Activated naive CD8-positive, alpha-beta T cell treated with anti-CD3 and anti-CD28 coated beads for 36 hours (primary cell): Measurements from ENCODE around the gene RNF213. TPM values are rescaled to one million over a fixed set of nuclear protein-coding genes. Genes with fewer than 3 reads are reported as not detected.

Source experiments
- DNase-seq: peaks from one replicate; pipeline ENCODE4 v3.0.0; 2021
- H3K27ac Mint-ChIP-seq: one replicate; pipeline ENCODE4 v1.8.0; 2022; ENCODE audit warnings: mild to moderate bottlenecking, moderate library complexity, mixed read lengths
- H3K27me3 Mint-ChIP-seq: one replicate; pipeline ENCODE4 v1.8.0; 2022; ENCODE audit warnings: mild to moderate bottlenecking, mixed read lengths
- H3K36me3 Mint-ChIP-seq: one replicate; pipeline ENCODE4 v1.8.0; 2021; ENCODE audit warnings: mild to moderate bottlenecking, mixed read lengths
- H3K4me1 Mint-ChIP-seq: one replicate; pipeline ENCODE4 v1.8.0; 2021; ENCODE audit warnings: mixed read lengths
- H3K4me3 Mint-ChIP-seq: one replicate; pipeline ENCODE4 v1.8.0; 2022; ENCODE audit warnings: mild to moderate bottlenecking, moderate library complexity, mixed read lengths
- H3K9me3 Mint-ChIP-seq: one replicate; pipeline ENCODE4 v1.8.0; 2022; ENCODE audit warnings: mixed read lengths
- total RNA-seq, 2 experiments: library from RNA; stranded (reverse); gene quantifications; one replicate each; pipeline ENCODE4 v1.2.3, GENCODE V29; 2021

The RNF213 gene
- total RNA-seq, 2 experiments from 2014 or later = 109 TPM

DNA sequence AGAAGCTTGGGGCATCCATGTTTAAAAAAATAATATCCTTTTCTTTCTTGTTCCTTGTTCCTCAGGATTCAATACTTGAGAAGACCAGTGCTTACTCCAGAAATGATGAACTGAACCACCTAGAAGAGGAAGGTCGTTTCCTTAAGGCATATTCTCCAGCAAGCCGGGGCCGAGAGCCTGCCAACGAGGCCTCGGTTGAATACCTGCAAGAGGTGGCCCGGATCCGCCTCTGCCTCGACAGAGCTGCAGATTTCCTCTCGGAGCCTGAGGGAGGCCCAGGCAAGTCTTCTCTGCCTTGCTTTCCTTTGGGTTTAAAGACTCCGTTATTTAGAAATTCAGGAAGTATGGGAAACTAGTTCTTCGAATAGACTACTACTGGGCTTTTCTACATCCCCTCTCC is 111.8 kb downstream of the RNF213 start:
- Mint-ChIP-seq H3K36me3 (peaks cover 20% of the 10 kb centered on the region), H3K27ac (no peak overlapping the region), H3K4me1 (no peaks in the 10 kb centered on the region), H3K4me3 (no peak overlapping the region), H3K9me3 (no peaks in the 10 kb centered on the region), H3K27me3 (no peaks in the 10 kb centered on the region)
- no peak for DNase-seq

DNA sequence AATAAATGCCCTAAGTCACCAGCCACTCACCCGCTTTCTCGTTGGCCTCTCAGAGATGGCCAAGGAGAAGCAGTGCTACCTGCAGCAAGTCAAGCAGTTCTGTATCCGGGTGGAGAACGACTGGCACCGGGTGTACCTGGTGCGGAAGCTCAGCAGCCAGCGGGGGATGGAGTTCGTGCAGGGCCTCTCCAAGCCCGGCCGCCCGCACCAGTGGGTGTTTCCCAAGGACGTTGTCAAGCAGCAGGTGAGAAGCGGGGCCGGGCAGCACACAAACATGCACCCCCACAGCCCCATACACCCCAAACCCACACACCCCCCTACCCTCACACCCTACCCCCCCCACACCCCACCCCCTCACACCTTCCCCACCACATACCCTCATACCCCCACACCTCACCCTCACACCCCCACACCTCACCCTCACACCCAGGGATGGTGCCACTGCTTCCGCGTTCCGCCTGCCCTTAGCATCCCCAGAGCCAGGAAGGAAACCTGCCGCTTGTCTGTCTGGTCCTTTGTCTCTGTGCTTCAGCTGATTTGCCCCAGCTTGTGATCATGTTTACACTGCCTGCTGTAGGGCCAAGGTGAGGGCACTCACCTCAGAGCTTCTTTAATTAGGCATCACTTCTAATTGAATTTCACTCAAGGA is 112.4 kb downstream of the RNF213 start:
- Mint-ChIP-seq H3K4me1 (no peaks in the 10 kb centered on the region), H3K27ac (no peak overlapping the region), H3K9me3 (no peaks in the 10 kb centered on the region), H3K27me3 (no peaks in the 10 kb centered on the region), H3K4me3 (no peak overlapping the region), H3K36me3 (peaks cover 21% of the 10 kb centered on the region)
- DNase-seq = no peak

DNA sequence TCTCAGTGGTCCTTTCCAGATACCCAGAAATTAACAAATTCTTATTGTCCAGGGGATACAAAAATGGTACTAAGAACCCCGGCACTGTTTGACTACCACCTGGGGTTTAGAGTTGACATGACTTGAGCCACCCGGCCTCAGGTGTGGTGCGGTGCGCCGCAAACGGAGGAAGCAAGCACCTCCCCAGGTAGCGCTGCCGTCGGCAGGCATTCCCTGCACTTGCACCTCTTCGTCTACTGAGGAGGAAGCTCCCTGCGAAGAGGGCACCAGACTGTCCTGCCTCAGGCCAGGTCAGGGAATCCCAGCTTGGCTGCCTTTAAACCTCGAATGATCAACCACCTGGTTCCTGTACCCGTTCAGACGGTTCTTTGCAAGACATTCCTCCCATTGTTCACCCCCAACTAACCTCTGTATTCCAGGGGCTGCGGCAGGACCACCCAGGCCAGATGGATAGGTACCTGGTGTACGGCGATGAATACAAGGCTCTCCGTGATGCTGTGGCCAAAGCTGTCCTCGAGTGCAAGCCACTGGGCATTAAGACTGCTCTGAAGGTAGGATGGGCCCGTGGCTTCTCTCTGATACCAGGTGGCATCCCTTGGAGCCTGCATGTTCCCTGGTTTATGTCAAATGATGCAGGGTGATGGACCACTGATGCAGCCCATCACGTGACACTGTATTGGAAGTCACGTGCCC is 113.5 kb downstream of the RNF213 start:
- Mint-ChIP-seq H3K27me3 (no peaks in the 10 kb centered on the region), H3K4me1 (no peaks in the 10 kb centered on the region), H3K36me3 (peaks cover 27% of the 10 kb centered on the region), H3K27ac (peak overlapping the region; percentile 20), H3K9me3 (no peaks in the 10 kb centered on the region), H3K4me3 (no peak overlapping the region)
- no peak for DNase-seq

DNA sequence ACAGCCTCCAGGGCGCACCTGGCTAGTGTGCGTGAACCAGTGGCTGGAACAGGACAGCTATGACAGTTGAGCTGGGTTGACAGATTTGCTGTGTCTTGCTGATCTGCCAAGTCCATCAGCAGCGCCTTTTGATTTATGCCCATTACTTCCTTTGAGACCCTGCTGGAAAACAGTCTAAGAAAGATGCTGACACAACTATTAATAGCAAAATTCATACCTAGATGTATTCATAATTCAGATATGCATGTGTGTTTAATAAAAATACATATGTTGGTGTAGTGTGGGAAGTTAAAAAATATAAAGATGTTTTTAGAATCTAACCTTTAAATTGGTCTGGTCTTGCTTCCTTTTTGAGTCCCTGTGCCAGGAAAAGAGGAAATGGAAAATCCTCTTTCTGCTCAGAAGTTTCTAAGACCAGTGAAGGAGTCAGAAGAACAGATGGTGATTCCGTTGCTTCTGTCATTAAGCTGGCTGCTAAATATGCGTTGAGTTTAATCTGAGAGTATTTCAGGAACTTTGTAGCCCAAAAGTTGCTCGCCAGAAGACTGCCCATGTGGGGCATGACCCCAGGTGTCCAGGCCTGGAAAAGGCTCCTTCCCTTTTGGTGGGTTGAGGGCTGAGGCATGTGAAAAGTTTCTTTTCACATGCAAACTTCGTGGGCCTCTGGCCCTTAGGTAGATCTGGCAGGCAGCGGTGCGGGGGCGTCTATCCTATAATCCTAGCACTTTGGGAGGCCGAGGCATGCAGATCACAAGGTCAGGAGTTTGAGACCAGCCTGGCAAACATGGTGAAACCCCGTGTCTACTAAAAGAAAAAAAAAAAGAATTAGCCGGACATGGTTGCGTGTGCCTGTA is 114.3 kb downstream of the RNF213 start:
- Mint-ChIP-seq H3K27me3 (no peaks in the 10 kb centered on the region), H3K36me3 (peaks cover 24% of the 10 kb centered on the region), H3K9me3 (no peaks in the 10 kb centered on the region), H3K4me1 (no peaks in the 10 kb centered on the region), H3K27ac (peak overlapping the region; percentile 60), H3K4me3 (no peak overlapping the region)
- no peak for DNase-seq

DNA sequence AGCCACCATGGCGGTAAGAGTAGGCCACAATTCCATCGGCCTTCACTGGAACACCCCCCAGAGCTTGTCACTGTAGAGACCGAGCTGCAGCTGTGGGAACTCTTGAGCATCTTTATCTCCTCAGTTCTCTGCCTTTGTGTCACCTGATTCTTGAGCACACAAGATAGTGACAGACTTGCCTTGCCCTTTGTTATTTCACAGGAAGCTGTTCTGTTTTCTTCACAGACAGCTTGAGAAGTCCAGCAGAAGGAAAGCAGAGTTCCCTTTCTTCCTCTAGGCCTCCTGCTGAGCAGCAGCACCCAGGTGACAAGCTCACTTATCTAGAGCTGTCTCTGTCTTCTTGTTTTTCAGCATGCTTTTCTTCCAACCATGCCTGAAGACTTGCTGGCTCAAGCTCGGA is 115.9 kb downstream of the RNF213 start:
- DNase-seq = no peak
- Mint-ChIP-seq H3K9me3 (no peaks in the 10 kb centered on the region), H3K4me1 (no peaks in the 10 kb centered on the region), H3K4me3 (no peak overlapping the region), H3K27ac (no peak overlapping the region), H3K36me3 (peaks cover 31% of the 10 kb centered on the region), H3K27me3 (no peaks in the 10 kb centered on the region)

DNA sequence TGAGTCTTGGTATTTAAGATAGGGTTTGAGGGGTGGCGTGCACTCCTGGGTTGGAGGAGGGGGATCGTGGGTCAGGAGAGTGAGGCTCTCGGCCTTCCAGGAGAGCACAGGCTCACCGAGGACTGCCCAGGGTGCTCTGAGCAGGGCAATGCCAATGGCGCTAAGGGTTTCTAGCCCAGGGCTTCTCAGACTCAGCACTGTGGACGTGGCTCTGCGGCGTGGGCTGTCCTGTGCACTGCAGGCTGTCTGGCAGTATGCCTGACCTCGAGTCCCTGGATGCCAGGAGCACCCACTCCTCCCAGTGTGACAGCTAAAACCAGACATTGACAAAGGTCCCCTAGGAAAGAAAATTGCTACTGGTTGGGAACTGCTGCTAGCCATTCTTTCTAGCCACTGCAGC is 117.1 kb downstream of the RNF213 start:
- Mint-ChIP-seq H3K27ac (peak overlapping the region; percentile 44), H3K27me3 (no peaks in the 10 kb centered on the region), H3K4me3 (no peak overlapping the region), H3K4me1 (no peaks in the 10 kb centered on the region), H3K9me3 (no peaks in the 10 kb centered on the region), H3K36me3 (peaks cover 33% of the 10 kb centered on the region)
- no peak for DNase-seq

DNA sequence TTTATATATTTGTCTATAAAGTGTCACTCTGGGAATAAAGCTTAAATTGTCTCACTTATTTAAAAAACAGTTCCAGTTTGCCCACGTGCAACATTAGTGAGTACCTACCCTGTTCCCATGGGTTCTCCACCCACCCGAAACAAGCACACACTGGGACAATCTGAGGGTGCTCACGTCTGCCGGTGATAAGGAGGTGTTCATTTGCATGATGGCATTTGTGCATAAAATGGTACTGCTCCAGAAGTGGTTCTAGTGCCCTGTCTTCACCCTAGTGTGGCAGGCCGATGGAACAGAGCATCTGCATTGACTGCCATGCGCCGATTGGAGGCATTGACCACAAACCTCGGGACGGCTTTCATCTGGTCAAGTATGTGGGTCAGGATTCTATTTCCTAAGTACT is 118.7 kb downstream of the RNF213 start:
- Mint-ChIP-seq H3K27ac (no peak overlapping the region), H3K9me3 (no peaks in the 10 kb centered on the region), H3K4me3 (no peak overlapping the region), H3K27me3 (no peaks in the 10 kb centered on the region), H3K36me3 (peaks cover 41% of the 10 kb centered on the region), H3K4me1 (peaks cover 9% of the 10 kb centered on the region)
- DNase-seq = no peak

DNA sequence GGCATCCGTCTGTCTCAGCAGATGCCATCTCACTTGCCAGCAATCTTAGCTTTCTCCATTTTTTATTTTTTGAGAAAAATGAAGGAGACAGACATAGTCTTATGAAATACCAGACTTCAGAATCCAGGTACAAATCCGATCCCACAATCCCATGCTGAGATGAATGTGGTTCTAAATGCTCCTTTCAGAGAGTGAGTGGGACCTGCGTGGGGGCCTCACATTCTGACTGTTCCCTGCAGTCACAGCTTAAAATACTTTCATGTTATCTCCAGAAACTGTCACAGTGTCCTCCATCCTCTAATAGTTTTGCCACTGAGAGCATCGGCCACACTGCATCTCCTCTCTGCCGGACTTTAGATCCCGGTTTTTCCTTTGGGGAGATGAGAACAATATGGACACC is 119.4 kb downstream of the RNF213 start:
- Mint-ChIP-seq H3K36me3 (peaks cover 40% of the 10 kb centered on the region), H3K9me3 (no peaks in the 10 kb centered on the region), H3K27me3 (no peaks in the 10 kb centered on the region), H3K27ac (no peak overlapping the region), H3K4me1 (peaks cover 12% of the 10 kb centered on the region), H3K4me3 (no peak overlapping the region)
- no peak for DNase-seq

DNA sequence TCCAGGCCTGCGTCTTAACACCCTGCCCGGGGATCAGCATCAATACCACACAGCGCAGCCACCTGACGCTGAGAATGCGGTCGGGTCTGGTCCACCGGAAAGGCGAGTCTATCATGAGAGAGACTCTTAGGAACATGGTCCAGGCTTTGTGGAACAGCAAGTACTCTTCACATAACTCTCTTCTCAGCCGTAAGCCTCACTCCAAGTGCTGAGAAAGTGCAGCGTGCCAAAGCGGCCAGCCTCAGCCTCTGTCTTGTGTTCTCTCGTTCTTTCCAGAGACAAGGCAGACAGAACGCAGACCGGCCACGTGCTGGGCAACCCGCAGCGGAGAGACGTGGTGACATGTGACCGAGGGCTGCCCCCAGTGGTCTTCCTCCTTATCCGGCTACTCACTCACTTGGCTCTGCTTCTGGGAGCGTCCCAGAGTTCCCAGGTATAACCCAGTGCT is 119.9 kb downstream of the RNF213 start:
- H3K4me3 Mint-ChIP-seq = no peak overlapping the region
- DNase-seq = no peak
- no peaks in the 10 kb centered on the region for H3K9me3 Mint-ChIP-seq
- H3K4me1 Mint-ChIP-seq = peaks cover 12% of the 10 kb centered on the region
- H3K36me3 Mint-ChIP-seq = peaks cover 38% of the 10 kb centered on the region
- H3K27ac Mint-ChIP-seq = no peak overlapping the region
- H3K27me3 Mint-ChIP-seq = no peaks in the 10 kb centered on the region

DNA sequence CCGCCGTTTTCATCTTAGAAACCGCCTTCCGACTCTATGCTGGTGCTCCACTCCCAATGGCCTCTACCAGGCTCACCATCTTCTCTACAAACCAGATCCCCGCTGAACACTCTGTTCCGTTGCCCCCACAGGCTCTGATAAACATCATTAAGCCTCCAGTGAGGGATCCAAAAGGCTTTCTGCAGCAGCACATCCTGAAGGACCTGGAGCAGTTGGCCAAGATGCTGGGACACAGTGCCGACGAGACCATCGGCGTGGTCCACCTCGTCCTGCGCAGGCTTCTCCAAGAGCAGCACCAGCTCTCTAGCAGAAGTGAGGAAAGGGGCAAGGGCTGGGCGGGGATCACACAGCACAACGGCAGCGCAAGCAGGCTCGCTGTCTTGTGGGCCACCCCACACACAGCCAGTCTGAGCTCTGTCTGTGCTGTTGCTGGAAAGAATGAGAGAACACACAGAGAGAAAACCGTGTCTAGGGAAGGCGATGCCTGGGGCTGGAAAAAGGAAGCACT is 120.8 kb downstream of the RNF213 start:
- Mint-ChIP-seq H3K36me3 (peaks cover 41% of the 10 kb centered on the region), H3K27me3 (no peaks in the 10 kb centered on the region), H3K27ac (peak overlapping the region; percentile 69), H3K9me3 (no peaks in the 10 kb centered on the region), H3K4me3 (no peak overlapping the region), H3K4me1 (peaks cover 12% of the 10 kb centered on the region)
- DNase-seq = no peak

DNA sequence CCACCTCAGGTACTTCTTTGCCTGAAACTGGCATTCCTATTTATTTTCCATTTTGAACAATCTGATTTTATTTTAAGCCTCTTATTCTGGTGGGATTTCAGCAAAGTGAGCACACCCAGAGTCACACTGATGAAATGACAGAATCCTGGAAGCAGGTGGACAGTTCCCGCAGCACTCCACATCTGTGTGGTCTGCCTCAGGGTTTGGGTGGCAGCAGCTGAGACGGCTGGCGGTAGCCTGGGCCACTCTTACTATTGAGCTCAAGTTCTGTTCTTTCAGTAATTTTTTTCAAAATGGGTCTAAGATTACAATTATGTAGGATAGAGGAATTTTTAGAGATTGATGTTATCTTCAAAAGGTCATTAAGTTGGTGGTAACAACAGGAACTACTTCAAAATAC is 121.8 kb downstream of the RNF213 start:
- H3K9me3 Mint-ChIP-seq = no peaks in the 10 kb centered on the region
- H3K4me3 Mint-ChIP-seq = no peak overlapping the region
- H3K27me3 Mint-ChIP-seq = no peaks in the 10 kb centered on the region
- DNase-seq = no peak
- H3K4me1 Mint-ChIP-seq = peaks cover 12% of the 10 kb centered on the region
- no peak overlapping the region for H3K27ac Mint-ChIP-seq
- H3K36me3 Mint-ChIP-seq = peaks cover 40% of the 10 kb centered on the region

DNA sequence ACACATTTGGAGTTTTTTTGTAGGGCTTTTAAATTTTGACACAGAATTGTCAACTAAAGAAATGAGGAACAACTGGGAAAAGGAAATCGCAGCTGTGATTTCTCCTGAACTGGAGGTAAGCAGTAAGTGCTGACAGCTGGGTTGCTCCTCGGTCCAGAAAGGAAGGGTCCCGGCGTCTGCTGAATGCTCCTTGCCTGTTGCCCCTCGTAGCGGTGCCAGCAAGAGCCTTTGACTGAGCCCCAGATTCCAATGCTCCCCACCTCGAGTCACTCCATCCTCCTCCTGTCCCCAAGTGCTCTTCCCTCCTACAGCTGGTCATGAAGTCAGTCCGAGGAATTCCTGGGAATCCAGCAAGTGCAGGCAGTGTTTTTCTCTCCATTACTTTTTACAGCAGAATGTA is 122.3 kb downstream of the RNF213 start:
- Mint-ChIP-seq H3K4me3 (no peak overlapping the region), H3K27ac (peak overlapping the region; percentile 73), H3K36me3 (peaks cover 37% of the 10 kb centered on the region), H3K4me1 (peaks cover 12% of the 10 kb centered on the region), H3K9me3 (no peaks in the 10 kb centered on the region), H3K27me3 (no peaks in the 10 kb centered on the region)
- DNase-seq = no peak

DNA sequence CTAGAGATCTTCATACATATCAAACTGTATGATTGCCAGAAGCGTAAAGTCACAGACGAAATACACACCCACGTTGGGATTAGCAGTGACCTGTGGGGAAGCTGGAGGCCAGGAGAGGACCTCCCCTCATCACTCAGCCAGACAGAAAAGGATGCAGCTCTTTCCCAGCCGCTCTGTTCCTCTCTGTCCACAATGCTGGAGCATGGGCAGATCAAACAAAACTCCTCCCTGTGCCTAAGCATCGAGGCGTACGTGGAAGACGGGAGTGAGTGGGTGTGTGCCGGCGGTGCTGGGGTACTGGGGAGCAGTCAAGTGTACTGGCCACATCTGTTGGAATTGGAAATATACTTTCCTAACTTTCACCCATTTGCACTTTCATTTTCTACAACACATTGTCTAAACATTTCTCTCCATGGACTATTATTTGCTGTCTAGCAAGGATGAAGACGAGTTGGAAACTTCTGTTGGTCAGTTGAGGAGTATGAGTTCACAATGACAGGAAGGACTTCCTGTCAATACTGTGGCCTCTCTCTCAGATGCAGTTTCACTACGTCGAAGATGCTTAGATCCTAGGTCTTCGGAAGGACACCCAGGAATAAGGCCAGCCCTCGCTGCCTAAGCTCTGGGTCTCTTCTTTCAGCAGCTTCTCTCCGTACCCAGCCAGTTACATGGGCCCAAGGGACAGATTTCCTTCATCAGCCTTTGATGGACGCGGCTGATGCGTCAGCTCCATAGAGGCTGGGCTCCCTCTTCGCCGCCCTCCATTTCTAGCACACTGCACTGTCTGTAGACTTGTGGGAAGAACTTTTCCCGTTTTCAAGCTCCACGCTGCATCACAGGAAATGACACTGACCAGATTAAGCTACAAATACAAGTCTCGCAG is 123.7 kb downstream of the RNF213 start:
- Mint-ChIP-seq H3K36me3 (peaks cover 34% of the 10 kb centered on the region), H3K9me3 (no peaks in the 10 kb centered on the region), H3K4me1 (peaks cover 12% of the 10 kb centered on the region), H3K4me3 (no peak overlapping the region), H3K27me3 (no peaks in the 10 kb centered on the region), H3K27ac (peak overlapping the region; percentile 78)
- no peak for DNase-seq

DNA sequence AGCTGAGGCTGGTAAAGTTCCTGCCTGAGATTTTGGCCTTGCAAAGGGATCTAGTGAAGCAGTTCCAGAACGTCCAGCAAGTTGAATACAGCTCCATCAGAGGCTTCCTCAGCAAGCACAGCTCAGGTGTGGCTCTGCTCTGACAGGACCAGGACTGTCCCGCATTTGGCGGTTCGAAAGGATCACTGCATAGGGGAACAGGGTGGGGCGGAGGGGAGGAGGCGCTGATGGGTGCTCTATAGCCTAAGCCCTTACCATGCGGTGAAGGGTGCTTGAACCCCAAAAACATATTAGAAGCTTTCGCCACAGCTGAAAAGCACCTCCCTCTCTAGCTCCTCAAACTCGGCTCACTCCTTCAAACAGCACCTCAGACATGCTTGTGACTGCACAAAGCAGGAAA is 124.4 kb downstream of the RNF213 start:
- Mint-ChIP-seq H3K36me3 (peaks cover 38% of the 10 kb centered on the region), H3K4me1 (peaks cover 12% of the 10 kb centered on the region), H3K9me3 (no peaks in the 10 kb centered on the region), H3K27me3 (no peaks in the 10 kb centered on the region), H3K27ac (no peak overlapping the region), H3K4me3 (no peak overlapping the region)
- no peak for DNase-seq
